ENCODE data around the gene ODAD4. TPM values are rescaled to one million over a fixed set of nuclear protein-coding genes. Genes with fewer than 3 reads are reported as not detected.

ODAD4 gene
- total RNA-seq, 1 experiment from 2014 or later, result 0.98 TPM

DNA sequence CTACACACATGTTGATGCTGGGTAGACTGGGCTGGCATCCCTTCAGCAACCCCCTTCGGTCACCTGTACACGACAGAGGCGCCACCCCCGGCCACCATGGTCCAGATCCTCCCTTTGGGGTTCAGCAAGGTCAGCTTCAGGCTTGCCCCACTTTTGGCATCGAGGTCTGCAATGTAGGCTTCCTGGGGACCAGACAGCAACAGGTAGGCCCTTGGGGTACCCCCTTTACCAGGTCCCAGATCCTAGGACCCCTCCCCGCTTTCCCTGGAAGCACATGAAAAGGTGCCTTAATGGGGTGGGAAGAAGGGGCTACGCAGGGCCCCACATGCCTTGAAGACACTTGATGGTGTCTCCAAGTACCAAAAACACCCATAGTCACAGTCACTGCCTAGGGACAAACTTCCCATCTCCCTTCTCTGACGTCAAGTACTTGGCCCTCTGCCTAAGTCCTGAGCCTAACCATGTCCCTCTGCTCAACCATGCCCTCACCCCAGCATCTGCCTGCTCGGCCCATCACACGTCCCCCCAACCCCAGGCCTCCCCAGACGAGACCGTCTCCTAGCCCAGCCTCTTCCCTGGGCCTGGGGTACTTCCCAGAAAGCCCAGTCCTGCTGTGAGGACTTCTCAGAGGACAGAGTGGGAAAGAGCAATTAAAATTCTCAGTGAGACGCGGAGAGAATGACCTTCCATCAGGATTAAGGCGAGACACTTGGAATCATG lies 23.8 kb upstream of the ODAD4 start:
- no peaks in the 10 kb centered on the region for H3K9me3 ChIP-seq (ENCODE audit: control insufficient read depth in 1 of 2, insufficient read depth in 1 of 2, low read depth in 1 of 2, low read length in 2 of 2)
- H3K27me3 ChIP-seq (ENCODE audit: insufficient read depth, low read length), result no peaks in the 10 kb centered on the region
- H3K9me2 ChIP-seq (ENCODE audit: insufficient read depth), result no peaks in the 10 kb centered on the region
- intact Hi-C loops (cut with micrococcal nuclease), result no loop called here
- H3K79me2 ChIP-seq (ENCODE audit: insufficient read depth, low read length), result peaks cover 18% of the 10 kb centered on the region; the same call in 1 of the 2 replicates
- CTCF ChIA-PET, result no interaction called here
- no peaks in the 10 kb centered on the region for H4K20me1 ChIP-seq (ENCODE audit: insufficient read depth)
- peaks cover 66 to 76% of the 10 kb centered on the region in 2 experiments for H3K36me3 ChIP-seq (ENCODE audit: control insufficient read depth in 1 of 2, insufficient read depth in 2 of 2, low read length in 2 of 2)
- no peak for ATAC-seq
- peaks cover 0 to 17% of the 10 kb centered on the region in 2 experiments; a peak in 2 of 4 replicates for H3K4me1 ChIP-seq (ENCODE audit: control insufficient read depth in 1 of 2, insufficient read depth in 2 of 2, low read length in 2 of 2)
- POLR2A ChIA-PET, result no interaction called here
- H3K9ac ChIP-seq (ENCODE audit: low read length), result no peak overlapping the region
- RAD21 ChIA-PET (ENCODE audit: low non-redundant PET in 1 of 2, low total read pairs in 2 of 2, uncharacterized antibody in 2 of 2, unreplicated experiment in 2 of 2), result no interaction called here
- no peak overlapping the region for H3K4me2 ChIP-seq (ENCODE audit: low read length)
- no TSS peak for BruUV-seq (replicated peaks)
- TF ChIP-seq CEBPB (IDR thresholded peaks at IDR 0.05; ENCODE audit: low read depth), result no peak
- no peak for TF ChIP-seq ZFX (IDR thresholded peaks at IDR 0.05)
- TF ChIP-seq CBX3 (IDR thresholded peaks at IDR 0.05; ENCODE audit: low read depth), result no peak
- TF ChIP-seq POLR2AphosphoS5 (IDR thresholded peaks at IDR 0.05; ENCODE audit: low read depth, low read length), result no peak
- TF ChIP-seq, protein P1, sequence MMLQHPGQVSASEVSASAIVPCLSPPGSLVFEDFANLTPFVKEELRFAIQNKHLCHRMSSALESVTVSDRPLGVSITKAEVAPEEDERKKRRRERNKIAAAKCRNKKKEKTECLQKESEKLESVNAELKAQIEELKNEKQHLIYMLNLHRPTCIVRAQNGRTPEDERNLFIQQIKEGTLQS (IDR thresholded peaks at IDR 0.05), result no peak
- no peak overlapping the region for H3K4me3 ChIP-seq (replicated peaks in 1 of 2; ENCODE audit: low read depth in 1 of 2, low read length in 2 of 2)
- H3K27ac ChIP-seq (ENCODE audit: low read depth, low read length), result no peak overlapping the region
- H2AFZ ChIP-seq (ENCODE audit: low read depth, low read length, poor library complexity, severe bottlenecking), result no peak overlapping the region
- DNase-seq (ENCODE audit: low read depth, low spot score), result no peak

DNA sequence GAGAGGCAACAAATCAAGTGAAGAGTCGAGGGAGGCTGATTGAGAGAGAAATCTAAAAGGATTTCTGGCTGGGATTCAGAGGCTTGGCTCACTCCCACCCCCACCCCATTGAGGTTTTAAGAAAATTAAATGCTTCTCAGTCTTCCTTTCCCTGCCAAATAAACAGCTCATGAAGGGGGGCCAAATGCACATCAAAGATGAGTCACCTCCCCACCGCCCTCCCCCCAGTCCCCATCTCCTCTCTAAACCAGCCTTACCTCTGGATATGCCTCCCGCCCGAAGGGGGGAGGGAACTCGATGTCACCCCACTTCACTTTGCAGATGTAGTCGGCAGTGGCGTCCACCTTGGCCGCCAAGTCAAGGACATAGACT lies 23.2 kb upstream of the ODAD4 start:
- DNase-seq (ENCODE audit: low read depth, low spot score), result no peak
- H3K79me2 ChIP-seq (ENCODE audit: insufficient read depth, low read length), result peaks cover 23% of the 10 kb centered on the region; the same call in 1 of the 2 replicates
- no peak overlapping the region for H2AFZ ChIP-seq (ENCODE audit: low read depth, low read length, poor library complexity, severe bottlenecking)
- POLR2A ChIA-PET, result no interaction called here
- BruUV-seq (replicated peaks), result no TSS peak
- H3K27me3 ChIP-seq (ENCODE audit: insufficient read depth, low read length), result no peaks in the 10 kb centered on the region
- RAD21 ChIA-PET (ENCODE audit: low non-redundant PET in 1 of 2, low total read pairs in 2 of 2, uncharacterized antibody in 2 of 2, unreplicated experiment in 2 of 2), result no interaction called here
- intact Hi-C loops (cut with micrococcal nuclease), result no loop called here
- ATAC-seq, result no peak
- no peaks in the 10 kb centered on the region for H4K20me1 ChIP-seq (ENCODE audit: insufficient read depth)
- H3K4me3 ChIP-seq (replicated peaks in 1 of 2; ENCODE audit: low read depth in 1 of 2, low read length in 2 of 2), result no peak overlapping the region
- no peak overlapping the region for H3K27ac ChIP-seq (ENCODE audit: low read depth, low read length)
- CTCF ChIA-PET, result no interaction called here
- peaks cover 67 to 77% of the 10 kb centered on the region in 2 experiments for H3K36me3 ChIP-seq (ENCODE audit: control insufficient read depth in 1 of 2, insufficient read depth in 2 of 2, low read length in 2 of 2)
- H3K9me2 ChIP-seq (ENCODE audit: insufficient read depth), result no peaks in the 10 kb centered on the region
- no peak overlapping the region for H3K4me2 ChIP-seq (ENCODE audit: low read length)
- no peaks in the 10 kb centered on the region for H3K9me3 ChIP-seq (ENCODE audit: control insufficient read depth in 1 of 2, insufficient read depth in 1 of 2, low read depth in 1 of 2, low read length in 2 of 2)
- H3K4me1 ChIP-seq (ENCODE audit: control insufficient read depth in 1 of 2, insufficient read depth in 2 of 2, low read length in 2 of 2), result peaks cover 0 to 17% of the 10 kb centered on the region in 2 experiments; a peak in 2 of 4 replicates
- H3K9ac ChIP-seq (ENCODE audit: low read length), result no peak overlapping the region
- TF ChIP-seq JUND (IDR thresholded peaks at IDR 0.05) (no peak), FOSL1 (IDR thresholded peaks at IDR 0.05; ENCODE audit: low read depth) (no peak), TCF7L2 (IDR thresholded peaks at IDR 0.05; ENCODE audit: borderline replicate concordance, extremely low read depth, insufficient read depth, insufficient read length) (no peak), ELF1 (IDR thresholded peaks at IDR 0.05; ENCODE audit: borderline replicate concordance, low read depth) (no peak), EGR1 (IDR thresholded peaks at IDR 0.05; ENCODE audit: low read depth) (no peak), CBX3 (IDR thresholded peaks at IDR 0.05; ENCODE audit: low read depth) (no peak), SIN3A (IDR thresholded peaks at IDR 0.05; ENCODE audit: low read depth) (no peak), RAD21 (IDR thresholded peaks at IDR 0.05; ENCODE audit: low read depth) (no peak), ZFX (IDR thresholded peaks at IDR 0.05) (no peak), EZH2 (IDR thresholded peaks at IDR 0.05) (no peak)
- TF ChIP-seq, protein P2, sequence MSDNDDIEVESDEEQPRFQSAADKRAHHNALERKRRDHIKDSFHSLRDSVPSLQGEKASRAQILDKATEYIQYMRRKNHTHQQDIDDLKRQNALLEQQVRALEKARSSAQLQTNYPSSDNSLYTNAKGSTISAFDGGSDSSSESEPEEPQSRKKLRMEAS (IDR thresholded peaks at IDR 0.05), result no peak
- TF ChIP-seq, protein P3, sequence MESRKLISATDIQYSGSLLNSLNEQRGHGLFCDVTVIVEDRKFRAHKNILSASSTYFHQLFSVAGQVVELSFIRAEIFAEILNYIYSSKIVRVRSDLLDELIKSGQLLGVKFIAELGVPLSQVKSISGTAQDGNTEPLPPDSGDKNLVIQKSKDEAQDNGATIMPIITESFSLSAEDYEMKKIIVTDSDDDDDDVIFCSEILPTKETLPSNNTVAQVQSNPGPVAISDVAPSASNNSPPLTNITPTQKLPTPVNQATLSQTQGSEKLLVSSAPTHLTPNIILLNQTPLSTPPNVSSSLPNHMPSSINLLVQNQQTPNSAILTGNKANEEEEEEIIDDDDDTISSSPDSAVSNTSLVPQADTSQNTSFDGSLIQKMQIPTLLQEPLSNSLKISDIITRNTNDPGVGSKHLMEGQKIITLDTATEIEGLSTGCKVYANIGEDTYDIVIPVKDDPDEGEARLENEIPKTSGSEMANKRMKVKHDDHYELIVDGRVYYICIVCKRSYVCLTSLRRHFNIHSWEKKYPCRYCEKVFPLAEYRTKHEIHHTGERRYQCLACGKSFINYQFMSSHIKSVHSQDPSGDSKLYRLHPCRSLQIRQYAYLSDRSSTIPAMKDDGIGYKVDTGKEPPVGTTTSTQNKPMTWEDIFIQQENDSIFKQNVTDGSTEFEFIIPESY (IDR thresholded peaks at IDR 0.05; ENCODE audit: extremely low read depth, insufficient replicate concordance, low read length), result no peak
- TF ChIP-seq, protein P4, sequence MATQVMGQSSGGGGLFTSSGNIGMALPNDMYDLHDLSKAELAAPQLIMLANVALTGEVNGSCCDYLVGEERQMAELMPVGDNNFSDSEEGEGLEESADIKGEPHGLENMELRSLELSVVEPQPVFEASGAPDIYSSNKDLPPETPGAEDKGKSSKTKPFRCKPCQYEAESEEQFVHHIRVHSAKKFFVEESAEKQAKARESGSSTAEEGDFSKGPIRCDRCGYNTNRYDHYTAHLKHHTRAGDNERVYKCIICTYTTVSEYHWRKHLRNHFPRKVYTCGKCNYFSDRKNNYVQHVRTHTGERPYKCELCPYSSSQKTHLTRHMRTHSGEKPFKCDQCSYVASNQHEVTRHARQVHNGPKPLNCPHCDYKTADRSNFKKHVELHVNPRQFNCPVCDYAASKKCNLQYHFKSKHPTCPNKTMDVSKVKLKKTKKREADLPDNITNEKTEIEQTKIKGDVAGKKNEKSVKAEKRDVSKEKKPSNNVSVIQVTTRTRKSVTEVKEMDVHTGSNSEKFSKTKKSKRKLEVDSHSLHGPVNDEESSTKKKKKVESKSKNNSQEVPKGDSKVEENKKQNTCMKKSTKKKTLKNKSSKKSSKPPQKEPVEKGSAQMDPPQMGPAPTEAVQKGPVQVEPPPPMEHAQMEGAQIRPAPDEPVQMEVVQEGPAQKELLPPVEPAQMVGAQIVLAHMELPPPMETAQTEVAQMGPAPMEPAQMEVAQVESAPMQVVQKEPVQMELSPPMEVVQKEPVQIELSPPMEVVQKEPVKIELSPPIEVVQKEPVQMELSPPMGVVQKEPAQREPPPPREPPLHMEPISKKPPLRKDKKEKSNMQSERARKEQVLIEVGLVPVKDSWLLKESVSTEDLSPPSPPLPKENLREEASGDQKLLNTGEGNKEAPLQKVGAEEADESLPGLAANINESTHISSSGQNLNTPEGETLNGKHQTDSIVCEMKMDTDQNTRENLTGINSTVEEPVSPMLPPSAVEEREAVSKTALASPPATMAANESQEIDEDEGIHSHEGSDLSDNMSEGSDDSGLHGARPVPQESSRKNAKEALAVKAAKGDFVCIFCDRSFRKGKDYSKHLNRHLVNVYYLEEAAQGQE (IDR thresholded peaks at IDR 0.05; ENCODE audit: low read depth), result no peak
